Loucy (cell line): Measurements from ENCODE around the gene ETFBKMT.
A peak's percentile ranks its signal among the peaks of the same experiment; 100 is the strongest.

Experiments used
- H2AFZ ChIP-seq: fragments of 200-600 bp; sonication (generic); 2 replicates; pipeline ENCODE4 v1.6.0; 2016; ENCODE audit warnings: antibody characterized with exemption, mild to moderate bottlenecking, low read length, moderate library complexity
- H3F3A ChIP-seq: fragments of 200-600 bp; 2 replicates; pipeline ENCODE4 v1.6.0; 2016; ENCODE audit warnings: antibody characterized with exemption, low read depth, mild to moderate bottlenecking
- H3K27me3 ChIP-seq: fragments of 200-600 bp; sonication (generic); 2 replicates; pipeline ENCODE4 v1.6.1; 2014; ENCODE audit warnings: low read length, mild to moderate bottlenecking; ENCODE audit not compliant: insufficient read depth, poor library complexity, severe bottlenecking
- H3K36me3 ChIP-seq: fragments of 200-600 bp; sonication (generic); 2 replicates; pipeline ENCODE4 v1.6.1; 2016; ENCODE audit warnings: low read length; ENCODE audit not compliant: insufficient read depth
- H3K4me1 ChIP-seq: fragments of 200-600 bp; sonication (generic); 2 replicates; pipeline ENCODE4 v1.5.1; 2014; ENCODE audit warnings: low read length, mild to moderate bottlenecking; ENCODE audit not compliant: insufficient read depth, poor library complexity, severe bottlenecking
- H3K4me2 ChIP-seq: fragments of 200-600 bp; sonication (generic); 2 replicates; pipeline ENCODE4 v1.6.0; 2014; ENCODE audit warnings: antibody characterized with exemption, low read length, low read depth, mild to moderate bottlenecking; ENCODE audit not compliant: poor library complexity, severe bottlenecking
- H3K4me3 ChIP-seq: fragments of 200-600 bp; sonication (generic); 2 replicates; pipeline ENCODE4 v1.5.1; 2014; ENCODE audit warnings: low read length, mild to moderate bottlenecking, mixed read lengths; ENCODE audit not compliant: poor library complexity, severe bottlenecking
- H3K79me2 ChIP-seq: fragments of 200-600 bp; sonication (generic); 2 replicates; pipeline ENCODE4 v1.6.1; 2014; ENCODE audit warnings: low read length; ENCODE audit not compliant: insufficient read depth
- H3K9ac ChIP-seq: fragments of 200-600 bp; sonication (generic); 2 replicates; pipeline ENCODE4 v1.6.0; 2014; ENCODE audit warnings: mild to moderate bottlenecking, low read depth, low read length, moderate library complexity; ENCODE audit not compliant: poor library complexity, severe bottlenecking
- H3K9me2 ChIP-seq: fragments of 200-600 bp; sonication (generic); replicated peaks from 2 replicates; pipeline ENCODE4 v1.6.1; 2016; ENCODE audit warnings: low read depth, low read length, mixed read lengths
- H3K9me3 ChIP-seq: fragments of 200-600 bp; sonication (generic); 2 replicates; pipeline ENCODE4 v1.6.1; 2014; ENCODE audit warnings: mild to moderate bottlenecking, antibody characterized with exemption, low read length, low read depth; ENCODE audit not compliant: insufficient read depth
- H4K20me1 ChIP-seq: fragments of 200-600 bp; sonication (generic); 2 replicates; pipeline ENCODE4 v1.6.0; 2014; ENCODE audit warnings: antibody characterized with exemption, low read length, mild to moderate bottlenecking; ENCODE audit not compliant: insufficient read depth, poor library complexity, severe bottlenecking
- EZH2phosphoT487 ChIP-seq: fragments of 200-600 bp; IDR thresholded peaks from 2 replicates; pipeline ENCODE4 v1.6.1; 2018; ENCODE audit warnings: antibody characterized with exemption, mild to moderate bottlenecking, moderate library complexity, borderline replicate concordance
- TF ChIP-seq, protein P1 (sequence below): fragments of 200-600 bp; sonication (generic); conservative IDR thresholded peaks from 2 replicates; pipeline ENCODE4 v1.5.1; 2014; ENCODE audit warnings: mild to moderate bottlenecking, antibody characterized with exemption, low read length

Gene ETFBKMT

DNA sequence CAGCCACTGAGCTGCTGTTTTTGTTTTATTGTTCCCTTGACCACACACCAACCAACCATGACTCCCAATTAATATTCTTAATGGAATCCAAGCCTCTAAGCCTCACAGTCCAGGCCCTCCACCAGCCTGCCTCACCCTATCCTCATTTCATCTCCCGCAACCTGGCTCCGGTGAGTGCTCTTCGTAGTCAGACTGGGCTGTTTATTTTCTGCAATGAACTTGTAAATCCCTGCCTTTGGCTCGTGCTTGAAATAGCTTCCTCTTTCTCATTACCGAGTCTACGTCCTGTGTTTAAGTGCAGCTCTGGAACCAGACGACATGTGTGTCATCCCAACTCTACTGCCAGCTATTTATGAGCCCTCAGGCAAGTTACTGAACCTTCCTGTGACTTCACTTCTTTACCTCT is 12.4 kb upstream of the ETFBKMT start:
- no peaks in the 10 kb centered on the region for H3K4me1 ChIP-seq
- no peaks in the 10 kb centered on the region for H4K20me1 ChIP-seq
- no peak overlapping the region for H3K9ac ChIP-seq
- no peaks in the 10 kb centered on the region for H3K79me2 ChIP-seq
- H3K36me3 ChIP-seq: no peaks in the 10 kb centered on the region
- H3K9me3 ChIP-seq: no peaks in the 10 kb centered on the region
- H2AFZ ChIP-seq: no peak overlapping the region
- no peaks in the 10 kb centered on the region for H3K27me3 ChIP-seq
- TF ChIP-seq EZH2phosphoT487: no peak
- TF ChIP-seq, protein P1, sequence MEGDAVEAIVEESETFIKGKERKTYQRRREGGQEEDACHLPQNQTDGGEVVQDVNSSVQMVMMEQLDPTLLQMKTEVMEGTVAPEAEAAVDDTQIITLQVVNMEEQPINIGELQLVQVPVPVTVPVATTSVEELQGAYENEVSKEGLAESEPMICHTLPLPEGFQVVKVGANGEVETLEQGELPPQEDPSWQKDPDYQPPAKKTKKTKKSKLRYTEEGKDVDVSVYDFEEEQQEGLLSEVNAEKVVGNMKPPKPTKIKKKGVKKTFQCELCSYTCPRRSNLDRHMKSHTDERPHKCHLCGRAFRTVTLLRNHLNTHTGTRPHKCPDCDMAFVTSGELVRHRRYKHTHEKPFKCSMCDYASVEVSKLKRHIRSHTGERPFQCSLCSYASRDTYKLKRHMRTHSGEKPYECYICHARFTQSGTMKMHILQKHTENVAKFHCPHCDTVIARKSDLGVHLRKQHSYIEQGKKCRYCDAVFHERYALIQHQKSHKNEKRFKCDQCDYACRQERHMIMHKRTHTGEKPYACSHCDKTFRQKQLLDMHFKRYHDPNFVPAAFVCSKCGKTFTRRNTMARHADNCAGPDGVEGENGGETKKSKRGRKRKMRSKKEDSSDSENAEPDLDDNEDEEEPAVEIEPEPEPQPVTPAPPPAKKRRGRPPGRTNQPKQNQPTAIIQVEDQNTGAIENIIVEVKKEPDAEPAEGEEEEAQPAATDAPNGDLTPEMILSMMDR: no peak
- H3F3A ChIP-seq: no peaks in the 10 kb centered on the region
- H3K9me2 ChIP-seq: no peaks in the 10 kb centered on the region
- H3K4me2 ChIP-seq: no peak overlapping the region
- no peak overlapping the region for H3K4me3 ChIP-seq

DNA sequence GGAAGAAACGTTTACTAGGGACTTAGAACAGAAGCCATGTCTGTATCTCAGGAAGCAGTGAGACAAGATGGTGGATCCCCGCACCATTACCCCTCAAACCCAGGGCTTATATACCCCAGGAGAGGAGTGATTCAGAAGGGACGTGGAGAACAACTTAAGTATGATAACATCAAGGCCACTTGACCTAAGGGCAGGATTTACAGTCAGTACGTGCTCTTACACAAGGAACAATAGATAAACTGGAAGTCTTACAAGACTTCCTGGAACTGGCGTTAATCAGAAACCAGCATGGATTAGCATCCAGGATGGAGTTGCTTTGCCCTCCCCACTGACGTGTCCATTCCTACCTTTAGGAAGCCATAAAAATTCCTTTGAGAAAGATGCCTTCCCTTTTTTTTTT is 8.6 kb upstream of the ETFBKMT start:
- Histone ChIP-seq H3F3A (no peaks in the 10 kb centered on the region), H3K79me2 (no peaks in the 10 kb centered on the region), H3K9ac (no peak overlapping the region), H3K27me3 (no peaks in the 10 kb centered on the region), H3K9me2 (no peaks in the 10 kb centered on the region), H3K9me3 (no peaks in the 10 kb centered on the region), H3K4me3 (no peak overlapping the region), H3K4me2 (no peak overlapping the region), H4K20me1 (no peaks in the 10 kb centered on the region), H3K4me1 (peaks cover 2% of the 10 kb centered on the region), H3K36me3 (no peaks in the 10 kb centered on the region), H2AFZ (peak overlapping the region; percentile 53; the same call in 1 of the 2 replicates)
- no peak for TF ChIP-seq EZH2phosphoT487
- TF ChIP-seq, protein P1: no peak

DNA sequence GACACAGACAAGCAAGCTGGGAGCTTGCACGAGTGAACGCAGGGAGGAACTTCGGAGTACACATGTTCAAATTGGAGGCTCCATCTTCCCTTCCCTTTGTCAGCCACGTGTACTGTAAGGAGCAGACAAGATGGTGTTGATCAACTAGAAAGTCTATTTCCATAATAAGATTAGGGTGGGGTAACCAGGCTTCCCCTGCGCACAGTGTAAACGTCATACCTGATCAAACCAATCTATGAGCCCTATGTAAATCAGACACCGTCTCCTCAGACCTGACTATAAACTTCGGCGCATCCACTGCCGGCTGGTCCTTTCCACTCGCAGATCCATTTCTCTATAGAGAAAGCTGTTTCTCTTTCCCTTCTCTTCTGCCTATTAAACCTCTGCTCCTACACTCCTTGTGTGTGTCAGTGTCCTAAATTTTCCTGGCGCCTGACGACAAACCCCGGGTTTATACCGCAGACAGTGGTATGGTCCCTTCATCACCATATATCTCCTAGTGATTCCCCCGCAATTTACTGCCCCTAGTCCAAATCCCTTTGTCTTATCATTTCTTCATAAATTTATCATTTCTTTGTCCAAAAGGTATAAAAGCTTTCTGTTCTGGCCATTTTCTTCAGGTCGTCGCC is 7.5 kb upstream of the ETFBKMT start:
- H3F3A ChIP-seq: no peaks in the 10 kb centered on the region
- no peak overlapping the region for H3K4me2 ChIP-seq
- no peaks in the 10 kb centered on the region for H3K9me3 ChIP-seq
- H3K4me1 ChIP-seq: peaks cover 2% of the 10 kb centered on the region
- H3K36me3 ChIP-seq: no peaks in the 10 kb centered on the region
- H3K27me3 ChIP-seq: no peaks in the 10 kb centered on the region
- H3K9ac ChIP-seq: no peak overlapping the region
- no peak for TF ChIP-seq EZH2phosphoT487
- peak overlapping the region; percentile 89; the same call in 1 of the 2 replicates for H2AFZ ChIP-seq
- H4K20me1 ChIP-seq: no peaks in the 10 kb centered on the region
- H3K79me2 ChIP-seq: no peaks in the 10 kb centered on the region
- H3K9me2 ChIP-seq: no peaks in the 10 kb centered on the region
- H3K4me3 ChIP-seq: no peak overlapping the region

DNA sequence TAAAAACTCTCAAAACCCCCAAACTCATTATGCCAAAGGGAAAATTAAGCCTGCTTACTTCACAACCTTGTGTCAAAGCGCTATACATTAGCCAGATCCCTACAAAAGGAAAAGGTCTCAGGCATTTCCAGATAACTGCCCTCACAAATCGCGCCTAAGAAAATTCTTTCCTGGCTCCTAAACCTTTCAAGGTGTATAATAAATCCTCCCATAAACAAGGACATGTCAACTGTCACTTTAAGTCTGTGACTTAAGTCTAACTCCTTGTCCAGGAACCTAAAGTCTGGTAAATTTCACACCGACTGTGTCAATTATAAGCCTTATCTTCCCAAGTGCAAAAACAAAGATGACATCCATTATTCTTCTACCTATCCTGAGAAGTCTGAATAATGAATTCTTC is 4.3 kb upstream of the ETFBKMT start:
- peaks cover 14% of the 10 kb centered on the region for H3K4me1 ChIP-seq
- no peaks in the 10 kb centered on the region for H3K27me3 ChIP-seq
- H3K4me2 ChIP-seq: no peak overlapping the region
- no peaks in the 10 kb centered on the region for H3K79me2 ChIP-seq
- no peak overlapping the region for H3K9ac ChIP-seq
- no peak overlapping the region for H2AFZ ChIP-seq
- no peak overlapping the region for H3K4me3 ChIP-seq
- no peaks in the 10 kb centered on the region for H3K9me3 ChIP-seq
- no peaks in the 10 kb centered on the region for H3K36me3 ChIP-seq
- no peak for TF ChIP-seq EZH2phosphoT487
- TF ChIP-seq, protein P1: no peak
- H3F3A ChIP-seq: no peaks in the 10 kb centered on the region
- no peaks in the 10 kb centered on the region for H4K20me1 ChIP-seq
- no peaks in the 10 kb centered on the region for H3K9me2 ChIP-seq
